ENCODE data around the gene FKBP15.

- TF ChIP-seq CTCF (IDR thresholded peaks at IDR 0.05; ENCODE audit: insufficient read depth, low read depth, low read length) (no peak), EZH2 (IDR thresholded peaks at IDR 0.05; ENCODE audit: insufficient read depth, low read length) (no peak)
Measured at GRCh38 chr9:113168809-113169208, 52.3 kb downstream of the FKBP15 start.

Data from astrocyte (in vitro differentiated cells and primary cell).